ENCODE measurements around the gene RAMP2.
"Not testable (repeated sequence)": the region's sequence is repeated elsewhere in the genome, so short reads cannot be mapped to it uniquely, and the experiment has no call there.

RAMP2 gene

GRCh38 chr17:42725143-42725542, 35.9 kb upstream of the RAMP2 start:
- Histone ChIP-seq H3K36me3 (ENCODE audit: low read length) (peaks cover 8% of the 10 kb centered on the region; the same call in 1 of the 2 replicates), H2AFZ (ENCODE audit: low read depth, low read length, severe bottlenecking) (no peak overlapping the region), H3K9me2 (replicated peaks; ENCODE audit: insufficient read depth, low read length) (no peaks in the 10 kb centered on the region)

GRCh38 chr17:42740699-42741098, 20.3 kb upstream of the RAMP2 start:
- Histone ChIP-seq H3K79me2 (ENCODE audit: insufficient read depth, low read length) (peaks cover 21% of the 10 kb centered on the region), H3K27ac (ENCODE audit: low read depth, low read length) (no peak overlapping the region)

More at GRCh38 chr17:42725143-42725542, 35.9 kb upstream of the RAMP2 start:
- Histone ChIP-seq H3F3A (ENCODE audit: insufficient read depth) (0 out of 2 replicates have a peak, but pooled peaks cover 3% of the 10 kb centered on the region), H3K4me2 (ENCODE audit: low read depth, low read length, poor library complexity, severe bottlenecking) (no peak overlapping the region), H3K9ac (ENCODE audit: low read length) (no peak overlapping the region), H3K27me3 (ENCODE audit: low read length) (no peaks in the 10 kb centered on the region), H3K4me3 (ENCODE audit: insufficient read depth, low read length, poor library complexity, severe bottlenecking) (no peak overlapping the region), H3K9me3 (ENCODE audit: insufficient read depth, low read length) (no peaks in the 10 kb centered on the region), H4K20me1 (ENCODE audit: low read depth, low read length) (no peaks in the 10 kb centered on the region), H3K79me2 (ENCODE audit: insufficient read depth, low read length) (no peaks in the 10 kb centered on the region), H3K27ac (ENCODE audit: low read depth, low read length) (no peak overlapping the region)
- TF ChIP-seq CTCF (IDR thresholded peaks at IDR 0.05; ENCODE audit: insufficient read depth, low read length, poor library complexity, severe bottlenecking), result no peak
- no peak for TF ChIP-seq EZH2phosphoT487 (conservative IDR thresholded peaks at IDR 0.05; ENCODE audit: low read length)

GRCh38 chr17:42742916-42743315, 18.1 kb upstream of the RAMP2 start:
- not testable (repeated sequence) for H3K9me3 ChIP-seq (ENCODE audit: insufficient read depth, low read length); H3K4me3 ChIP-seq (ENCODE audit: insufficient read depth, low read length, poor library complexity, severe bottlenecking); H3K36me3 ChIP-seq (ENCODE audit: low read length); H3F3A ChIP-seq (ENCODE audit: insufficient read depth); H3K4me2 ChIP-seq (ENCODE audit: low read depth, low read length, poor library complexity, severe bottlenecking); H3K9me2 ChIP-seq (replicated peaks; ENCODE audit: insufficient read depth, low read length); H2AFZ ChIP-seq (ENCODE audit: low read depth, low read length, severe bottlenecking); H4K20me1 ChIP-seq (ENCODE audit: low read depth, low read length); H3K27me3 ChIP-seq (ENCODE audit: low read length); H3K27ac ChIP-seq (ENCODE audit: low read depth, low read length)
- H3K9ac ChIP-seq (ENCODE audit: low read length), result peak overlapping the region; percentile 69; the same call in 1 of the 2 replicates
- peaks cover 21% of the 10 kb centered on the region for H3K79me2 ChIP-seq (ENCODE audit: insufficient read depth, low read length)

More at GRCh38 chr17:42740699-42741098, 20.3 kb upstream of the RAMP2 start:
- Histone ChIP-seq H3K9ac (ENCODE audit: low read length) (no peak overlapping the region), H3K27me3 (ENCODE audit: low read length) (no peaks in the 10 kb centered on the region), H3F3A (ENCODE audit: insufficient read depth) (no peaks in the 10 kb centered on the region), H3K9me3 (ENCODE audit: insufficient read depth, low read length) (no peaks in the 10 kb centered on the region), H3K4me3 (ENCODE audit: insufficient read depth, low read length, poor library complexity, severe bottlenecking) (no peak overlapping the region), H2AFZ (ENCODE audit: low read depth, low read length, severe bottlenecking) (no peak overlapping the region), H3K4me2 (ENCODE audit: low read depth, low read length, poor library complexity, severe bottlenecking) (no peak overlapping the region), H3K9me2 (replicated peaks; ENCODE audit: insufficient read depth, low read length) (no peaks in the 10 kb centered on the region), H4K20me1 (ENCODE audit: low read depth, low read length) (no peaks in the 10 kb centered on the region), H3K36me3 (ENCODE audit: low read length) (no peaks in the 10 kb centered on the region)
- TF ChIP-seq CTCF (IDR thresholded peaks at IDR 0.05; ENCODE audit: insufficient read depth, low read length, poor library complexity, severe bottlenecking) (no peak), EZH2phosphoT487 (conservative IDR thresholded peaks at IDR 0.05; ENCODE audit: low read length) (no peak)

- Histone ChIP-seq H3K79me2 (ENCODE audit: insufficient read depth, low read length) (peaks cover 21% of the 10 kb centered on the region), H3K36me3 (ENCODE audit: low read length) (no peaks in the 10 kb centered on the region), H3K27me3 (ENCODE audit: low read length) (no peaks in the 10 kb centered on the region), H3K4me3 (ENCODE audit: insufficient read depth, low read length, poor library complexity, severe bottlenecking) (peak overlapping the region; percentile 70), H3F3A (ENCODE audit: insufficient read depth) (no peaks in the 10 kb centered on the region), H3K4me2 (ENCODE audit: low read depth, low read length, poor library complexity, severe bottlenecking) (peak overlapping the region; percentile 97), H3K9me3 (ENCODE audit: insufficient read depth, low read length) (no peaks in the 10 kb centered on the region), H4K20me1 (ENCODE audit: low read depth, low read length) (no peaks in the 10 kb centered on the region), H3K9ac (ENCODE audit: low read length) (peak overlapping the region; percentile 69), H3K27ac (ENCODE audit: low read depth, low read length) (peak overlapping the region; percentile 40), H2AFZ (ENCODE audit: low read depth, low read length, severe bottlenecking) (peak overlapping the region; percentile 83), H3K9me2 (replicated peaks; ENCODE audit: insufficient read depth, low read length) (no peaks in the 10 kb centered on the region)
- TF ChIP-seq EZH2phosphoT487 (conservative IDR thresholded peaks at IDR 0.05; ENCODE audit: low read length) (no peak), CTCF (IDR thresholded peaks at IDR 0.05; ENCODE audit: insufficient read depth, low read length, poor library complexity, severe bottlenecking) (no peak)
Observed at GRCh38 chr17:42743595-42744282, 17.3 kb upstream of the RAMP2 start.

Data from SU-DHL-6 (cell line).